Measurements from ENCODE around the gene RUNX3. TPM values are rescaled to one million over a fixed set of nuclear protein-coding genes. Genes with fewer than 3 reads are reported as not detected.

RUNX3 gene
- polyA plus RNA-seq, 1 of the 3 experiments (the other 2 are of a cell fraction) = not detected

DNA sequence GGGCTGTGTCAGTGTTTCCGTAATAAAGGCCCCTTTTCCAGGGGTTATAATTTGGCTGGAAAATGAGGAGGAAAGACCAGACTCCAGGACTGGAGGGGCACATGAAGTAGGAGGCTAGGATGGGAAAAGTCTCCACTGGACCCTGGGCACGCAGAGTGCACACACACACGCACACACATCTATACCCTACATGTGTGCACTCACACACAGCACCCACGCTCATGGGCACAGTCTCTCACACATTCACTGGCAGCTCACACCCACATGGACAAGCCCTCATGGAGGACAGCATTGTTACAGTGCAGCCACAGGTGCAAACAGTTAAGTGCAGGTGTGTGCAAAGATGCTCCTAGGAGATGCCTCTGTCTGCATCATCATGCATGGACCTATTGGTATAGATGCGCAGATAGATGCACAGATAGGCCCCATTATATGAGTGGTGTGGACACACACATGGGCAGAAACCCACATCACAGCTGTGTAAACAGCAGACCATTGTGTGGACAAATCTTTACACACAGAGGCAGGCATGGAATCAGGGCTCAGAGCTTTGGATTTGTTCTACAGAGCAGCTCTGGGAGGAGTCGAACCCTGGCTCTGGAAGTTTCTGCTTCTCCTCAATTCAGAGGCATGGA is 9.1 kb upstream of the RUNX3 start:
- CTCF ChIA-PET = interaction anchor here (1.1 to 6.6 kb wide), 5 partner anchors 7 to 163 kb away, joined by 3 to 42 read pairs (median 7); partner anchors contain the start of gene RUNX3

DNA sequence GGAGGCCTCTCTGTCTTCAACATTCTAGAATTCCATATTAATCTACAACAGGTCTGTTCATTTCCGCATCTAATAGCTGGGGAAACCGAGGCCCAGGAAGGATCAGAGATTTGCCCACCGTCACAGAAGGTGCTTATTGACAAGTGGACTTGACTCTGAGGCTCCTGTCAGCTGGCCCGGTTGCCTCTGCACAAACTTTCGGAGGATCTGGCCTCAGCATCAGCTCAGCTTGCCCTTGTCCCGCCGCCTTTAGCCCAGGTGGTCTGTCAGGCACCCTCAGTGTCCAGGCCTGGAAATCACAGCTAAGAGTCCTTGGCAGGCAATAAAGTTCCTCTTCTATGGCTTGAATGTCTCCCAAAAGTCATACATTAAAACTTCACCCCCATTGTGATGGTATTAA is 8.2 kb upstream of the RUNX3 start:
- H3K4me2 ChIP-seq = no peak overlapping the region
- H3K9me3 ChIP-seq = no peaks in the 10 kb centered on the region
- H3K4me3 ChIP-seq (ENCODE audit: low read depth in 2 of 2, low read length in 1 of 2) = no peak overlapping the region
- peaks cover 17% of the 10 kb centered on the region; the same call in 1 of the 2 replicates for H3K27me3 ChIP-seq (ENCODE audit: insufficient read depth)
- H3F3A ChIP-seq (replicated peaks; ENCODE audit: insufficient read depth) = no peaks in the 10 kb centered on the region
- no peak overlapping the region for H3K9ac ChIP-seq
- H2AFZ ChIP-seq (ENCODE audit: low read depth) = no peak overlapping the region
- POLR2A ChIA-PET = no interaction called here
- H3K27ac ChIP-seq (ENCODE audit: low read depth in 2 of 2, low read length in 1 of 2) = no peak overlapping the region
- TF ChIP-seq NFIC (IDR thresholded peaks at IDR 0.05; ENCODE audit: borderline replicate concordance) = no peak
- no peaks in the 10 kb centered on the region for H3K9me2 ChIP-seq
- CTCF ChIA-PET = interaction anchor here (3.3 kb wide), 1 partner anchor 99 kb away, joined by 14 read pairs; no protein-coding TSS in a partner anchor
- 93% methylated on average over 6 of the region's 7 CpGs for WGBS (ENCODE audit: low lambda C conversion rate)
- DNase-seq = no peak
- H4K20me1 ChIP-seq (ENCODE audit: insufficient read depth) = no peaks in the 10 kb centered on the region
- H3K36me3 ChIP-seq (replicated peaks in 1 of 2; ENCODE audit: control insufficient read depth in 1 of 2, insufficient read depth in 2 of 2, low read length in 1 of 2) = no peaks in the 10 kb centered on the region
- H3K4me1 ChIP-seq (ENCODE audit: control insufficient read depth in 1 of 2, insufficient read depth in 2 of 2, low read depth in 1 of 2, low read length in 1 of 2) = no peaks in the 10 kb centered on the region; a peak in 1 of 4 replicates
- H3K79me2 ChIP-seq (ENCODE audit: insufficient read depth) = no peaks in the 10 kb centered on the region

More for the DNA sequence above, 9.1 kb upstream of the RUNX3 start:
- H3K36me3 ChIP-seq (replicated peaks in 1 of 2; ENCODE audit: control insufficient read depth in 1 of 2, insufficient read depth in 2 of 2, low read length in 1 of 2) = no peaks in the 10 kb centered on the region
- H3K4me1 ChIP-seq (ENCODE audit: control insufficient read depth in 1 of 2, insufficient read depth in 2 of 2, low read depth in 1 of 2, low read length in 1 of 2) = no peaks in the 10 kb centered on the region; a peak in 1 of 4 replicates
- H2AFZ ChIP-seq (ENCODE audit: low read depth) = no peak overlapping the region
- H3K9me3 ChIP-seq = no peaks in the 10 kb centered on the region
- H3K4me2 ChIP-seq = no peak overlapping the region
- TF ChIP-seq, protein P1, sequence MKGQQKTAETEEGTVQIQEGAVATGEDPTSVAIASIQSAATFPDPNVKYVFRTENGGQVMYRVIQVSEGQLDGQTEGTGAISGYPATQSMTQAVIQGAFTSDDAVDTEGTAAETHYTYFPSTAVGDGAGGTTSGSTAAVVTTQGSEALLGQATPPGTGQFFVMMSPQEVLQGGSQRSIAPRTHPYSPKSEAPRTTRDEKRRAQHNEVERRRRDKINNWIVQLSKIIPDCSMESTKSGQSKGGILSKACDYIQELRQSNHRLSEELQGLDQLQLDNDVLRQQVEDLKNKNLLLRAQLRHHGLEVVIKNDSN (IDR thresholded peaks at IDR 0.05; ENCODE audit: borderline replicate concordance, low read depth) = no peak
- TF ChIP-seq EP300 (IDR thresholded peaks at IDR 0.05; ENCODE audit: borderline replicate concordance in 1 of 2, low read depth in 1 of 2, low read length in 1 of 2) = no peak
- POLR2A ChIA-PET = no interaction called here
- H3K9ac ChIP-seq = no peak overlapping the region
- no peak for DNase-seq
- no peaks in the 10 kb centered on the region for H4K20me1 ChIP-seq (ENCODE audit: insufficient read depth)
- 70% methylated on average over 5 of the region's 6 CpGs for WGBS (ENCODE audit: low lambda C conversion rate)
- no peak overlapping the region for H3K27ac ChIP-seq (ENCODE audit: low read depth in 2 of 2, low read length in 1 of 2)
- no peaks in the 10 kb centered on the region for H3F3A ChIP-seq (replicated peaks; ENCODE audit: insufficient read depth)
- peaks cover 8% of the 10 kb centered on the region; the same call in 1 of the 2 replicates for H3K27me3 ChIP-seq (ENCODE audit: insufficient read depth)
- H3K9me2 ChIP-seq = no peaks in the 10 kb centered on the region
- H3K4me3 ChIP-seq (ENCODE audit: low read depth in 2 of 2, low read length in 1 of 2) = no peak overlapping the region
- H3K79me2 ChIP-seq (ENCODE audit: insufficient read depth) = no peaks in the 10 kb centered on the region

DNA sequence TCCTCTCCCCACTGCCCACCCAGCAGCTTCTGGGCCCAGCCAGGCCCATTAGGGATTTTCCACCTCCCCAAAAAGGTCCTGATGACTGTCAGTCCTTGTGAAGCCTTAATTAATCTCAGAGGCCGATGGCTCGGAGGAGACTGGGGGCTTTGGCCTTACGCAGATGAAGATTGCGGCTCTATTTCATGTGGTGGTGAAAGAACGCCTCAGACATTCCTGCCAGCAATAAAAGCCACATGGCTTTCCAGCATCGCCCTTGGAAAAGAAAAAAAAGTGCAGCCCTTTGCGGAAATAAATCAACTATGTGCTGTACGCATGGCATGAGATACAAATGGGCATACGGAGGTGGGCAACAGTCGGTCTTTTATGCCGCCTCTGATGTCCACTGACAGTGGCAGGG is 6.6 kb upstream of the RUNX3 start:
- Histone ChIP-seq H3K4me3 (ENCODE audit: low read depth in 2 of 2, low read length in 1 of 2) (no peak overlapping the region), H3K27ac (ENCODE audit: low read depth in 2 of 2, low read length in 1 of 2) (no peak overlapping the region), H3K9me2 (no peaks in the 10 kb centered on the region), H3K9me3 (no peaks in the 10 kb centered on the region), H3K79me2 (ENCODE audit: insufficient read depth) (no peaks in the 10 kb centered on the region), H3K36me3 (replicated peaks in 1 of 2; ENCODE audit: control insufficient read depth in 1 of 2, insufficient read depth in 2 of 2, low read length in 1 of 2) (no peaks in the 10 kb centered on the region), H2AFZ (ENCODE audit: low read depth) (no peak overlapping the region), H3K9ac (no peak overlapping the region), H3K27me3 (ENCODE audit: insufficient read depth) (peaks cover 30% of the 10 kb centered on the region), H3K4me2 (no peak overlapping the region), H3K4me1 (ENCODE audit: control insufficient read depth in 1 of 2, insufficient read depth in 2 of 2, low read depth in 1 of 2, low read length in 1 of 2) (peaks cover 0 to 7% of the 10 kb centered on the region in 2 experiments; a peak in 1 of 4 replicates), H3F3A (replicated peaks; ENCODE audit: insufficient read depth) (no peaks in the 10 kb centered on the region), H4K20me1 (ENCODE audit: insufficient read depth) (no peaks in the 10 kb centered on the region)
- POLR2A ChIA-PET = no interaction called here
- WGBS (ENCODE audit: low lambda C conversion rate) = 81% methylated on average over 11 of the region's 11 CpGs
- CTCF ChIA-PET = interaction anchor here (1.7 to 8.2 kb wide), 3 partner anchors 9 to 163 kb away, joined by 5 to 85 read pairs (median 14); no protein-coding TSS in a partner anchor
- no peak for TF ChIP-seq FOXJ3 (CRISPR knock-in tag; IDR thresholded peaks at IDR 0.05)
- no peak for DNase-seq
